Measurements from ENCODE around the gene NADSYN1. TPM values are rescaled to one million over a fixed set of nuclear protein-coding genes. Genes with fewer than 3 reads are reported as not detected.
"Not testable (repeated sequence)": the region's sequence is repeated elsewhere in the genome, so short reads cannot be mapped to it uniquely, and the experiment has no call there.

NADSYN1 gene
- total RNA-seq, 1 donor from 2014 or later: 66.6 TPM

- H3K4me1 Mint-ChIP-seq (ENCODE audit: unreplicated experiment): no peaks in the 10 kb centered on the region
- H3K36me3 Mint-ChIP-seq: no peaks in the 10 kb centered on the region
- H3K9me3 Mint-ChIP-seq: no peaks in the 10 kb centered on the region
- peak; percentile 65 for DNase-seq (ENCODE audit: extremely low spot score, unreplicated experiment)
- H3K4me3 Mint-ChIP-seq: no peak overlapping the region
- no peak overlapping the region for H3K27ac Mint-ChIP-seq
- no peak for TF ChIP-seq CTCF (conservative IDR thresholded peaks at IDR 0.05)
- no peaks in the 10 kb centered on the region for H3K27me3 Mint-ChIP-seq
These were observed 65.8 kb downstream of the NADSYN1 start for GRCh38 chr11:71518506-71519471.

GRCh38 chr11:71519546-71519945 is 66.5 kb downstream of the NADSYN1 start:
- TF ChIP-seq CTCF (conservative IDR thresholded peaks at IDR 0.05): no peak
- no peak overlapping the region for H3K27ac Mint-ChIP-seq
- H3K4me1 Mint-ChIP-seq (ENCODE audit: unreplicated experiment): no peaks in the 10 kb centered on the region
- H3K9me3 Mint-ChIP-seq: no peaks in the 10 kb centered on the region
- DNase-seq (ENCODE audit: extremely low spot score, unreplicated experiment): peak; percentile 55
- no peaks in the 10 kb centered on the region for H3K27me3 Mint-ChIP-seq
- H3K36me3 Mint-ChIP-seq: no peaks in the 10 kb centered on the region
- H3K4me3 Mint-ChIP-seq: no peak overlapping the region

- H3K27ac Mint-ChIP-seq: no peak overlapping the region
- H3K36me3 Mint-ChIP-seq: no peaks in the 10 kb centered on the region
- no peaks in the 10 kb centered on the region for H3K27me3 Mint-ChIP-seq
- no peak for TF ChIP-seq CTCF (conservative IDR thresholded peaks at IDR 0.05)
- no peaks in the 10 kb centered on the region for H3K9me3 Mint-ChIP-seq
- DNase-seq (ENCODE audit: extremely low spot score, unreplicated experiment): no peak
- H3K4me1 Mint-ChIP-seq (ENCODE audit: unreplicated experiment): no peaks in the 10 kb centered on the region
- no peak overlapping the region for H3K4me3 Mint-ChIP-seq
These were observed 72.4 kb downstream of the NADSYN1 start for GRCh38 chr11:71525188-71525937.

- Mint-ChIP-seq H3K27me3 (no peaks in the 10 kb centered on the region), H3K27ac (no peak overlapping the region), H3K4me3 (no peak overlapping the region), H3K9me3 (no peaks in the 10 kb centered on the region), H3K4me1 (ENCODE audit: unreplicated experiment) (no peaks in the 10 kb centered on the region), H3K36me3 (no peaks in the 10 kb centered on the region)
- no peak for TF ChIP-seq CTCF (conservative IDR thresholded peaks at IDR 0.05)
- DNase-seq (ENCODE audit: extremely low spot score, unreplicated experiment): no peak
These were observed 73.0 kb downstream of the NADSYN1 start for GRCh38 chr11:71525938-71526495.

- H3K27ac Mint-ChIP-seq; H3K27me3 Mint-ChIP-seq; H3K36me3 Mint-ChIP-seq; H3K4me3 Mint-ChIP-seq; H3K9me3 Mint-ChIP-seq; H3K4me1 Mint-ChIP-seq (ENCODE audit: unreplicated experiment): not testable (repeated sequence)
- DNase-seq (ENCODE audit: extremely low spot score, unreplicated experiment): peak; percentile 39
These were observed 74.0 kb downstream of the NADSYN1 start, which contains the start of gene KRTAP5-7 for GRCh38 chr11:71526796-71527575. TSS of gene KRTAP5-7 (plus strand) at chr11:71527267. CDS start at chr11:71527301, 34 bp downstream.
